Measurements from ENCODE around the gene TPTE2.
"Not testable (repeated sequence)": the region's sequence is repeated elsewhere in the genome, so short reads cannot be mapped to it uniquely, and the experiment has no call there.

The TPTE2 gene

GRCh38 chr13:19573120-19573716, 11.9 kb upstream of the TPTE2 start:
- no peak for DNase-seq (ENCODE audit: low read depth, low spot score)
- in situ Hi-C loops (cut with HindIII; ENCODE audit: low sequenced_read_pairs) = no loop called here
- TF ChIP-seq CTCF (IDR thresholded peaks at IDR 0.05; ENCODE audit: low read depth, low read length) = no peak
- no peak overlapping the region for H3K4me3 ChIP-seq (ENCODE audit: low read depth, low read length)

GRCh38 chr13:19572280-19572679, 10.9 kb upstream of the TPTE2 start:
- no peak for DNase-seq (ENCODE audit: low read depth, low spot score)
- in situ Hi-C loops (cut with HindIII; ENCODE audit: low sequenced_read_pairs) = no loop called here
- no peak for TF ChIP-seq CTCF (IDR thresholded peaks at IDR 0.05; ENCODE audit: low read depth, low read length)
- H3K4me3 ChIP-seq (ENCODE audit: low read depth, low read length) = no peak overlapping the region

GRCh38 chr13:19567820-19568534, 6.6 kb upstream of the TPTE2 start:
- no peak for TF ChIP-seq CTCF (IDR thresholded peaks at IDR 0.05; ENCODE audit: low read depth, low read length)
- no peak overlapping the region for H3K4me3 ChIP-seq (ENCODE audit: low read depth, low read length)
- in situ Hi-C loops (cut with HindIII; ENCODE audit: low sequenced_read_pairs) = no loop called here
- no peak for DNase-seq (ENCODE audit: low read depth, low spot score)

- in situ Hi-C loops (cut with HindIII; ENCODE audit: low sequenced_read_pairs) = no loop called here
- DNase-seq (ENCODE audit: low read depth, low spot score) = no peak
- no peak overlapping the region for H3K4me3 ChIP-seq (ENCODE audit: low read depth, low read length)
- TF ChIP-seq CTCF (IDR thresholded peaks at IDR 0.05; ENCODE audit: low read depth, low read length) = no peak
Observed at GRCh38 chr13:19561585-19561984, 253 bp upstream of the TPTE2 start.

- DNase-seq (ENCODE audit: low read depth, low spot score); in situ Hi-C loops (cut with HindIII; ENCODE audit: low sequenced_read_pairs); H3K4me3 ChIP-seq (ENCODE audit: low read depth, low read length): not testable (repeated sequence)
Observed at GRCh38 chr13:19560672-19561071, 660 bp downstream of the TPTE2 start.

- H3K4me3 ChIP-seq (ENCODE audit: low read depth, low read length); DNase-seq (ENCODE audit: low read depth, low spot score); in situ Hi-C loops (cut with HindIII; ENCODE audit: low sequenced_read_pairs): not testable (repeated sequence)
Observed at GRCh38 chr13:19559739-19560138, 1.6 kb downstream of the TPTE2 start.

GRCh38 chr13:19557287-19557686, 4.0 kb downstream of the TPTE2 start:
- DNase-seq (ENCODE audit: low read depth, low spot score); in situ Hi-C loops (cut with HindIII; ENCODE audit: low sequenced_read_pairs); H3K4me3 ChIP-seq (ENCODE audit: low read depth, low read length): not testable (repeated sequence)

GRCh38 chr13:19549245-19549644, 12.1 kb downstream of the TPTE2 start:
- H3K4me3 ChIP-seq (ENCODE audit: low read depth, low read length); DNase-seq (ENCODE audit: low read depth, low spot score); in situ Hi-C loops (cut with HindIII; ENCODE audit: low sequenced_read_pairs): not testable (repeated sequence)

GRCh38 chr13:19525634-19526033, 35.7 kb downstream of the TPTE2 start:
- H3K4me3 ChIP-seq (ENCODE audit: low read depth, low read length); DNase-seq (ENCODE audit: low read depth, low spot score); in situ Hi-C loops (cut with HindIII; ENCODE audit: low sequenced_read_pairs): not testable (repeated sequence)
